T-helper 22 cell (primary cell): ENCODE data around the gene DSCAML1.
"Not testable (repeated sequence)": the region's sequence is repeated elsewhere in the genome, so short reads cannot be mapped to it uniquely, and the experiment has no call there.

Source experiments
- DNase-seq: peaks from one replicate; pipeline ENCODE4 v3.0.0-alpha.2; 2020; ENCODE audit warnings: low read depth

The DSCAML1 gene

GRCh38 chr11:117421476-117421875 lies 375.5 kb downstream of the DSCAML1 start:
- DNase-seq, result no peak

GRCh38 chr11:117421041-117421440 lies 376.0 kb downstream of the DSCAML1 start:
- DNase-seq, result no peak

GRCh38 chr11:117420598-117420997 lies 376.4 kb downstream of the DSCAML1 start:
- DNase-seq, result no peak

GRCh38 chr11:117420143-117420485 lies 376.9 kb downstream of the DSCAML1 start:
- no peak for DNase-seq

- DNase-seq, result no peak
Measured at GRCh38 chr11:117419482-117420142, 377.4 kb downstream of the DSCAML1 start.

- DNase-seq, result no peak
Measured at GRCh38 chr11:117418737-117419481, 378.1 kb downstream of the DSCAML1 start.

GRCh38 chr11:117417856-117418255 lies 379.2 kb downstream of the DSCAML1 start:
- no peak for DNase-seq

GRCh38 chr11:117417342-117417741 lies 379.7 kb downstream of the DSCAML1 start:
- no peak for DNase-seq

GRCh38 chr11:117415358-117415896 lies 381.6 kb downstream of the DSCAML1 start:
- DNase-seq, result no peak

GRCh38 chr11:117414724-117415123 lies 382.3 kb downstream of the DSCAML1 start:
- no peak for DNase-seq

- no peak for DNase-seq
Measured at GRCh38 chr11:117413616-117414015, 383.4 kb downstream of the DSCAML1 start.

GRCh38 chr11:117412653-117413275 lies 384.3 kb downstream of the DSCAML1 start:
- no peak for DNase-seq

- DNase-seq, result no peak
Measured at GRCh38 chr11:117412176-117412575, 384.8 kb downstream of the DSCAML1 start.

GRCh38 chr11:117411736-117412135 lies 385.3 kb downstream of the DSCAML1 start:
- DNase-seq, result no peak

GRCh38 chr11:117410861-117411710 lies 385.9 kb downstream of the DSCAML1 start:
- DNase-seq, result no peak

GRCh38 chr11:117410238-117410637 lies 386.8 kb downstream of the DSCAML1 start:
- DNase-seq, result no peak

GRCh38 chr11:117409511-117409910 lies 387.5 kb downstream of the DSCAML1 start:
- no peak for DNase-seq

- DNase-seq, result no peak
Measured at GRCh38 chr11:117408356-117408755, 388.7 kb downstream of the DSCAML1 start.

- no peak for DNase-seq
Measured at GRCh38 chr11:117407016-117407415, 390.0 kb downstream of the DSCAML1 start.

- not testable (repeated sequence) for DNase-seq
Measured at GRCh38 chr11:117405898-117406297, 391.1 kb downstream of the DSCAML1 start.

- DNase-seq, result not testable (repeated sequence)
Measured at GRCh38 chr11:117399100-117399840, 397.7 kb downstream of the DSCAML1 start.
